K562 treated with DMSO at 1 percent for 4 hours (cell line): Measurements from ENCODE around the gene MRPL3. TPM values are rescaled to one million over a fixed set of nuclear protein-coding genes. Genes with fewer than 3 reads are reported as not detected.

ENCODE experiments used
- total RNA-seq: library from RNA; unstranded; fragments of 300-600 nt; gene quantifications from 2 replicates; pipeline ENCODE4 v1.2.3, GENCODE V29; 2022; ENCODE audit not compliant: insufficient read depth

Gene MRPL3
- total RNA-seq, result 57.1 and 60.4 TPM in 2 replicates

DNA sequence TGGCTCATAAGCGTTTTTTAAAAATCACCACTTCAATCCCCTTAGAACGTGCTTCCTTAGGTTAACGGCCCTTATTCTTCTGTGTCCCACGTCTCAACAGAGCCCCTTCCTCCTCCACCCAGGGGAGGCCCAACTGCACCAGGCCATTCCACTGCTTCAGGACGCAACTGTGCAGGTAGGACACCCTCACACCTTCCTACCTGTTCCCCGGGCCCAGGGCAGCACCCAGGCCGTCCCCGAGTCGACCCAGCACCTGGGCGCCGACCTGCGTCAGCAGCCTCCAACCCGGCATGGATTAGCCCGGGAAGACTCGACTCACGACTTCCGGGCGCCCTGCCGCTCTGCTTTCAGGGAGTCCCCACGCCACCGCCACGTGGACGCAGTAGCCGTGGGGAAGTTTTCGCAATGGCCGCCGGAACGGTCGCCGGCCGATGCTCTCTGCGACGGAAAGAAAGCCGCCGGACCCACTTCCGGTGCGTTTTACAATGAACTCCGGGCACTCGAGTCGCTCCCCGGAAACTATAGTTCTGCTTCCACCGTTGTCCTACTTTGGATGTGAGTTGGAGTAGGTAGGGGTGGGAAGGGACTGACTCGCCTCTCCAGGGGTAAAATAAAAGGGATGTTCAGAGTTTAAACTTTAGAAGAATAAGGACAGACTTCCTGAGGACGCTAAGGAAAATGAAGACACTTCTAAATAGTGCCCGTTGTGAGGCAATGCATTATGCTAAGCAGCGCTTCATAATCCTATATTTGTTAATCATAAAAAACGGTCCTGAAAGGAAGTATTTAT is at the start of gene MRPL3:
Gene MRPL3, minus strand, starts transcription at position 442 of the 790 bp plus-strand sequence. Its CDS starts 150 bp downstream, at position 292.

Other genes starting within 250 kb of the MRPL3 start
- gene NUDT16, start 121.2 kb downstream of the MRPL3 start, total RNA-seq, result 3.2 and 4.8 TPM in 2 replicates